Heart right ventricle (tissue), 16 donors: ENCODE data around the gene NXF1. TPM values are rescaled to one million over a fixed set of nuclear protein-coding genes. Genes with fewer than 3 reads are reported as not detected.
A peak's percentile ranks its signal among the peaks of the same experiment; 100 is the strongest.

Experiments used
- ATAC-seq, 8 donors: fragments of 200-7000 bp; cut with Tn5 transposase; one replicate each; pipeline ENCODE4 v1.9.1; 2020; ENCODE audit warnings: mild to moderate bottlenecking in 8 of 8, moderate library complexity in 8 of 8, moderate number of reproducible peaks in 1 of 8
- DNase-seq, 2 donors: peaks; one replicate each; pipeline ENCODE4 v3.0.0-alpha.2; 2020
- H3K27ac ChIP-seq, 10 donors: fragments of 200-600 bp; sonication (generic) in 2 of 10; one replicate each; pipeline versions ENCODE4 v1.5.0 to v1.8.0; 2020 to 2022; ENCODE audit warnings: mild to moderate bottlenecking in 3 of 10
- H3K27me3 ChIP-seq, 7 donors: fragments of 200-600 bp; one replicate each; pipeline ENCODE4 v1.8.0; 2021 to 2022; ENCODE audit warnings: mild to moderate bottlenecking in 2 of 7
- H3K36me3 ChIP-seq, 9 donors: fragments of 200-600 bp; sonication (generic) in 1 of 9; one replicate each; pipeline versions ENCODE4 v1.5.0 to v1.8.0; 2020 to 2022; ENCODE audit warnings: mild to moderate bottlenecking in 2 of 9
- H3K4me1 ChIP-seq, 9 donors: fragments of 200-600 bp; sonication (generic) in 1 of 9; one replicate each; pipeline versions ENCODE4 v1.5.0 to v1.8.0; 2020 to 2022; ENCODE audit warnings: mild to moderate bottlenecking in 4 of 9
- H3K4me3 ChIP-seq, 10 donors: fragments of 200-600 bp; sonication (generic) in 2 of 10; one replicate each; pipeline versions ENCODE4 v1.5.0 to v1.8.0; 2020 to 2022; ENCODE audit warnings: mild to moderate bottlenecking in 7 of 10, moderate library complexity in 2 of 10
- H3K9me3 ChIP-seq, 11 donors: fragments of 200-600 bp in 10 of 11; sonication (generic) in 2 of 11; one replicate each; pipeline versions ENCODE4 v1.5.0 to v1.8.0; 2013 to 2022; ENCODE audit warnings: mild to moderate bottlenecking in 2 of 11, control low read depth in 1 of 11, moderate library complexity in 1 of 11
- WGBS, 2 donors: extraction: QIAGEN DNeasy Blood & Tissue Kit; methylation state at CpG; one replicate each; pipeline ENCODE4 v1.1.7; 2013; ENCODE audit warnings: inconsistent platforms in 1 of 2; 5-methylcytosine and 5-hydroxymethylcytosine counted together
- intact Hi-C, 10 donors: fragments of 100-400 bp; cut with DNase I; formaldehyde crosslinking; loops; one replicate each; pipeline versions ENCODE4 v1.11.1 to v1.14.2; 2022
- long read RNA-seq, 3 donors: library from polyadenylated mRNA; unstranded; transcript quantifications; one replicate each; pipeline ENCODE4 v2.0.0, GENCODE V29; 2020 to 2021
- polyA plus RNA-seq, 2 donors: library from polyadenylated mRNA; stranded (reverse); fragments of 200-250 nt; gene quantifications; one replicate each; pipeline ENCODE4 v1.2.3, GENCODE V29; 2013
- total RNA-seq, 10 donors: library from RNA; stranded (reverse); fragmentation: NEBNext Ultra II Directional in 3 of 10; extraction: Animal tissue kit (Norgen Biotek cat#: 25700) in 3 of 10; gene quantifications; one replicate each; pipeline versions ENCODE4 v1.2.1 to v1.2.4, GENCODE V29; 2021 to 2023
- TF ChIP-seq, protein P1 (sequence below), 9 donors: fragments of 200-600 bp; sonication (generic) in 2 of 9; IDR thresholded peaks; one replicate each; pipeline versions ENCODE4 v1.5.0 to v1.8.0; 2021 to 2022; ENCODE audit warnings: antibody characterized with exemption in 9 of 9, mild to moderate bottlenecking in 5 of 9, moderate library complexity in 1 of 9
- donor health status: Arrhythmogenic right ventricular cardiomyopathy.
- donor health status: ischemic (EF 13 %, LVEDD 7.1; RV severe dilation, severe dysfunction).
- donor health status: healthy with polysubstance abuse.
- donor health status: DM: no; HTN: yes; CAD: no.
- donor health status: DM: no; HTN: no; CAD: no.
- donor health status: ischemic (EF 25% LVEDD 6.9; RV normal size, moderate dysfunction).
- donor health status: ischemic (EF 25% LVEDD 5.7; RV mildly dilated, moderate dysfunction).
- donor health status: healthy.
- donor health status: DM: yes; HTN: yes; CAD: no.
- donor health status: Ischemic cardiomyopathy.
- donor health status: ischemic (EF 35%, LVEDD 5.7; RV mildly dilated, moderate dysfunction).
- donor health status: nonischemic (EF 11% LVEDD 7.7; RV severe dilation, severe dysfunction).
- donor health status: DM: yes; HTN: yes; CAD: no.
- donor health status: PGD.
- donor health status: ischemic (EF 29% LVEDD 5.4; RV normal size, mild dysfunction).
- donor health status: nonischemic (EF 23%, LVEDD 6.1; RV moderate dilation, normal function).

NXF1 gene
- total RNA-seq (10 to 100 TPM; 28.3 to 58.7 (median 36.7) TPM), polyA plus RNA-seq (10 to 100 TPM; 66.6 to 96.7 TPM)
- long read RNA-seq, donor 1, full-length matches to known transcripts, result 5 of 26 reads
- long read RNA-seq, donor 1, partial matches to known transcripts, result 19 of 26 reads
- long read RNA-seq, donor 1, other reads (novel, unspliced or antisense), result 2 of 26 reads
- long read RNA-seq, donor 2, full-length matches to known transcripts, result 6 of 22 reads
- long read RNA-seq, donor 2, partial matches to known transcripts, result 14 of 22 reads
- long read RNA-seq, donor 2, other reads (novel, unspliced or antisense), result 2 of 22 reads
- long read RNA-seq, donor 3, transcript NXF1-201 (21 exons, 2,346 nt), result major isoform, 5 of 34 reads
- long read RNA-seq, donor 3, partial matches to known transcripts, result 22 of 34 reads
- long read RNA-seq, donor 3, other reads (novel, unspliced or antisense), result 7 of 34 reads

GRCh38 chr11:62805076-62805892 is at the start of gene NXF1:
Gene NXF1, minus strand, starts transcription at chr11:62805440. Its CDS starts 84 bp downstream, at chr11:62805356.
- intact Hi-C loops, result loop anchor here in 2 of 10 donors (2.0 to 5.0 kb wide), 2 partner anchors 34 to 78 kb away; partner anchors contain the start of genes HNRNPUL2 (in 1 of the 2), TTC9C (in 1 of the 2) and WDR74 (in 1 of the 2)
- peak within 1 kb of the TSS; percentile 36 to 88 (median 82) for H3K4me3 ChIP-seq
- TF ChIP-seq, protein P1, sequence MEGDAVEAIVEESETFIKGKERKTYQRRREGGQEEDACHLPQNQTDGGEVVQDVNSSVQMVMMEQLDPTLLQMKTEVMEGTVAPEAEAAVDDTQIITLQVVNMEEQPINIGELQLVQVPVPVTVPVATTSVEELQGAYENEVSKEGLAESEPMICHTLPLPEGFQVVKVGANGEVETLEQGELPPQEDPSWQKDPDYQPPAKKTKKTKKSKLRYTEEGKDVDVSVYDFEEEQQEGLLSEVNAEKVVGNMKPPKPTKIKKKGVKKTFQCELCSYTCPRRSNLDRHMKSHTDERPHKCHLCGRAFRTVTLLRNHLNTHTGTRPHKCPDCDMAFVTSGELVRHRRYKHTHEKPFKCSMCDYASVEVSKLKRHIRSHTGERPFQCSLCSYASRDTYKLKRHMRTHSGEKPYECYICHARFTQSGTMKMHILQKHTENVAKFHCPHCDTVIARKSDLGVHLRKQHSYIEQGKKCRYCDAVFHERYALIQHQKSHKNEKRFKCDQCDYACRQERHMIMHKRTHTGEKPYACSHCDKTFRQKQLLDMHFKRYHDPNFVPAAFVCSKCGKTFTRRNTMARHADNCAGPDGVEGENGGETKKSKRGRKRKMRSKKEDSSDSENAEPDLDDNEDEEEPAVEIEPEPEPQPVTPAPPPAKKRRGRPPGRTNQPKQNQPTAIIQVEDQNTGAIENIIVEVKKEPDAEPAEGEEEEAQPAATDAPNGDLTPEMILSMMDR (IDR thresholded peaks at IDR 0.05), result peak in 2 of 9 donors; percentile 12 to 25
- peaks cover 14 to 47% (median 31%) of the 10 kb centered on the region in 9 donors for H3K4me1 ChIP-seq
- WGBS, 2 donors, result 0% methylated on average over 66 to 77 of the region's 77 CpGs
- H3K9me3 ChIP-seq, result no peaks in the 10 kb centered on the region
- peak within 1 kb of the TSS; percentile 61 to 95 (median 90) for H3K27ac ChIP-seq
- peaks cover 0 to 45% (median 31%) of the 10 kb centered on the region in 9 donors for H3K36me3 ChIP-seq
- peak; percentile 92 to 97 (median 96) for ATAC-seq
- peak; percentile 94 to 96 for DNase-seq
- H3K27me3 ChIP-seq, result no peaks in the 10 kb centered on the region

- 13 to 23% methylated on average over 8 of the region's 8 CpGs for WGBS, 2 donors
- no peaks in the 10 kb centered on the region for H3K27me3 ChIP-seq
- TF ChIP-seq, protein P1 (IDR thresholded peaks at IDR 0.05), result no peak
- no peaks in the 10 kb centered on the region for H3K9me3 ChIP-seq
- H3K4me1 ChIP-seq, result peaks cover 12 to 49% (median 29%) of the 10 kb centered on the region in 9 donors
- no peak for ATAC-seq
- intact Hi-C loops, result loop anchor here in 2 of 10 donors (1.0 to 10.0 kb wide), 3 partner anchors 11 to 279 kb away; partner anchors contain the start of gene EEF1G (in 1 of the 2)
- peak overlapping the region in 4 of 10 donors; percentile 78 to 88 (median 86) for H3K27ac ChIP-seq
- H3K4me3 ChIP-seq, result peak overlapping the region; percentile 51 to 98 (median 68)
- H3K36me3 ChIP-seq, result peaks cover 0 to 39% (median 29%) of the 10 kb centered on the region in 9 donors
- no peak for DNase-seq
Observed at GRCh38 chr11:62854013-62854824, 49.0 kb upstream of the NXF1 start.

DNA sequence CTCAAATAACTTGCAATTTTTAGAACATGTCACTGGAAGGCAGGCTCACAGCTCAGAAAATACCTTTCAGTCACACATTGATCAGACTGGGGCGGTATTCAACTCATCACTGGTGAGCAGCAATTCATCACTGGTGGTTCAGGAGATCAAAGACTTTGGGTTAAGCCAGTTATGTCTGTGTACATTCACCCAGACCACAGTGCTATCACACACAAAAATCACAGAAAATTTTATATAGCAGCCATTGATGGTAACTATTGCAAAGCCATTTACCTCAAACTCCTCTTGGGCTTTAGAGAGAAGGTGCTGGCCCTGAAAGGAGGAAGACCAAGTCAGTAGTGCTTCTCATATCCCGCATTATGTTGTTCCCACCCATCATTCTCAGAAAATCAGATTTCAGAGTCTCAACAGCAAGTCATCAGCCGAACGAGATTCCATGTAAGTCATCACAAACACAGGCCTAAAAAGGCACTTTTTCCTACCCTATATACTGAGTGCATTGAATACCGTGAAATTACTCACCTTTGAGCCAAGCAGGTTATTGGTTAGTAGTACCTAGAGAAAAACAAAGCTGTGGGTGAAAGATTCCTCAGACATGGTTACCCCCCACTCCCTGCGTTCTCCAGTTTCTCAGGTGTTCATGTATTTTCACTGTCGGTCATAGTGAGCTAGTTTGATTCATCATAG is 48.2 kb upstream of the NXF1 start:
- ATAC-seq (no peak), DNase-seq (no peak)
- no peaks in the 10 kb centered on the region for H3K9me3 ChIP-seq
- intact Hi-C loops, result loop anchor here in 1 of 10 donors (10.0 kb wide), 1 partner anchor 279 kb away; the partner anchor contains the start of gene EEF1G
- TF ChIP-seq, protein P1 (IDR thresholded peaks at IDR 0.05), result no peak
- H3K4me1 ChIP-seq, result peaks cover 12 to 49% (median 29%) of the 10 kb centered on the region in 9 donors
- H3K27me3 ChIP-seq, result no peaks in the 10 kb centered on the region
- H3K4me3 ChIP-seq, result peak overlapping the region in 7 of 10 donors; percentile 65 to 98 (median 75)
- H3K27ac ChIP-seq, result peak overlapping the region in 1 of 10 donors; percentile 23
- H3K36me3 ChIP-seq, result peaks cover 0 to 39% (median 29%) of the 10 kb centered on the region in 9 donors
- 59 to 60% methylated on average over 7 of the region's 7 CpGs for WGBS, 2 donors
